Stimulated activated CD4-positive, alpha-beta T cell treated with anti-CD3 and anti-CD28 coated beads, Interleukin-2, amount 100 ng/mL, for 4 hours (primary cell): ENCODE measurements around the gene PARVA.

Experiments used
- DNase-seq: peaks from one replicate; pipeline ENCODE4 v3.0.0-alpha.2; 2020; ENCODE audit warnings: low read depth

Gene PARVA

GRCh38 chr11:12556788-12557384 is 179.5 kb downstream of the PARVA start:
- no peak for DNase-seq

- no peak for DNase-seq
These were observed 181.6 kb downstream of the PARVA start for GRCh38 chr11:12559011-12559410.

DNA sequence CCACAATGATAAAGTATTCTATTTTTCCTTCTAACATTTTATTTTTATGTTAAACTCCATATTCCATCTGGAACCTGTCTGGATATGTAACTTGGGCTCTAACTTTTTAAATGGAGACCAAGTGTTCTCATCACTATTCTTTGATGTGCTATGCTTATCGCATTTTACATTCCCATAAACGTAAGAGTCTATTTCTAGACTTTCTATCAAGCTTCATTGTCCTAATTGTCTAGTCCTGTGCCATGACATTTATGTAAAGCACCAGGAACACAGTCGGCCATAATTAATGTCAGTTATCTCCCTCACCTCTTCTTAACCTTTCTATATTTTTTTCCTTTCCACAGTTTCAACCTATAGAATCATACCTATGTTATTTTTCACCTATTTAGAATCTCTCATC is 183.0 kb downstream of the PARVA start:
- DNase-seq = no peak

DNA sequence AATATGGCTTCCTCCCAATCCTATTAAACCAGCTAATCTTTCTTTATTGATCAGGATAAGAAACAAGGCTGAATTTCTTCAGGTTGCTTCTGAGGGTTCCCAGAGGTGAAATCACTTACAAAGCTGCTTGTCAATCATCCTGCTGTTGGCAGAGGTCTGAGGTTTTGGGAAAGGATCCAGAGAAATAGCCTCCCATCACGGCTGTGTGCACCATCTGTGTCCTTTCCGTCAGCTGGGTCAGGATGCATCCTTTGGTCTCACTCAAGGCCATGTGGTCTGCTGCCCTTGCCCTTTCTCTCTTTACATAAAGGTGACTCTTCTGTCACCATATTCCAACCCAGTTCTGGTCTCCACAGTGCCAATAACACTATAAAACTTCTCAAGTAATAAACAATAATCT is 183.5 kb downstream of the PARVA start:
- DNase-seq = no peak

DNA sequence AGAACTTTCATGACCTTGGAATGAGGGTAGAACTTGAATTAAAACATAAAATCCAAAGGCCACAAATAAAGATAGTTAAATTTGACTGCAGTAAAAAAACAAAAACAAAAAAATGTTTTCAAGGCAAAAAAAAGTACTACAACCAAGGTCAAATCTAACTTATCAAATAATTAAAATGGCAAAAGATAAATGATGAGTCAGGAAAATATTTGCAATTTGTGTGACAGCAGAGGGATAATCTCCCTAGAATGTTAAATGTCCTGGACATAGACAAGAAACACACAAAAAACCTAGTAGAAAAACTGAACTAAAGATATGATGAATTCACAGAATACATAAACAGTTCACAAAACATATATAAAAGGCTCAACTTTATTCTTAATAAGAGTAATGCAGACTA is 186.6 kb downstream of the PARVA start:
- no peak for DNase-seq

- no peak for DNase-seq
These were observed 188.0 kb downstream of the PARVA start for GRCh38 chr11:12565406-12565805.

DNA sequence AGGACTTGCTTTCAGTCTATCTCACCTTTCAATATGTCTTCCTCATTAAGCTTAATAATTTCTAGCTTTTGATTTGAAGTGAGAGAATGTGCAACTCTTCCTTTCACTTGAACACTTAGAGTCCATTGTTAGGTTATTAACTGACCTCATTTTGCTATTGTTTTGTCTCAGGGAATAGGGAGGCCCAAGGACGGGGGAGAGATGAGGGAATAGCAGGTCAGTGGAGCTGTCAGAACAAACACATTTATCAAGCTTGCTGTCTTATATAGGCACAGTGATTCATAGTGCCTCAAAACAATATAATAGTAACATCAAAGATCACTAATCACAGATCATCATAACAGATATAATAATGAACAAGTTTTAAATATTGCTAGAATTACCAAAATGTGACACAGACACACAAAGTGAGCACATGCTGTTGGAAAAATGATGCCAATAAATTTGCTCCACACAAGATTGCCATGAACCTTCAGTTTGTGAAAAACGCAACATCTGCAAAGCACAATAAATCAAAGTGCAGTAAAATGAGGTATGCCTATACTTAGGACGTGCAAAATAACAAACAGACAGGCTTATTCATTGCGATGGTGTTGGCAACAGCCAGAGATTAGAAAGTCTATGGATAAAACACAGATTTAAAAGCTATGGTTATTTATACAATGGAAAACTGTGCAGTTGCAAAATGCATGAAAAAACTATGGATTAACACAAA is 190.5 kb downstream of the PARVA start:
- no peak for DNase-seq

GRCh38 chr11:12569499-12570425 is 192.4 kb downstream of the PARVA start:
- DNase-seq = no peak

DNA sequence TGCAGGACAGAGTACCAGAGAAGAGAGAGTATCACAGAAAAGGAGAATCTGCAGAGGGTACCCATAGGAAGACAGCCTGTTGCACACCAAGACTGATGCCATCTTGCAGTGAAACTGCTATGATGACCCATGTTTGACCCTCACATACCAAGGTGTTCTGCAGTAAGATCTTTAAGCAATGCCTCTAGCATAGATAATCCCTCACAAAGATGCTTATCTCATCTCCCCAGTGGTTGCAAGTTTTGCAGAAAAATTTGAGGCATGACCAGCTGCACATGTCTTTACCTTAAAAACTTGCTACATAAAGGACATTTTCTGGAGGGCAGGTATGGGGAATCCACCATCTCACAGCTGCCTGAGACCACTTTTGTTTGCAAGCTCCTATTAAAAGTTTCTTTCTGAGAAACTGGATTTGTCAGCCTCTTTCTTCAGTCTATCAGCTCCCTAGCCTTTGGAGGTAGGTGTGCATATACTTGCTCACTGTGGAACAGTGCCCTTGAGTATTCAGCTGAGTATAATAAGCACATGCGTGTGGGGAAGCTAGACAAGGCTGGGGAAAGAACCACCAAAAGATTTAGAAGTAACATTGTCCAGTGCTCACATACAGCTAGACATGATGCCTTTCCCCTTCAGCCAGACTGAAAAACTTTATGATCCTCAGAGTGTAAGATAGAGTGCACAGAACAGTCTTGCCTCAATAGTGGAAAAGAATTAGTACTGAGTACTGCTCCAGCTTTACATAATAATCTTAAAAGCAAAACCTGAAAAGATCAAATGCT is 196.5 kb downstream of the PARVA start:
- no peak for DNase-seq

GRCh38 chr11:12577725-12578644 is 200.6 kb downstream of the PARVA start:
- DNase-seq = no peak

GRCh38 chr11:12581416-12581815 is 204.0 kb downstream of the PARVA start:
- DNase-seq = no peak

- no peak for DNase-seq
These were observed 204.6 kb downstream of the PARVA start for GRCh38 chr11:12581923-12582322.
